ENCODE data around the gene P2RX5.

DNA sequence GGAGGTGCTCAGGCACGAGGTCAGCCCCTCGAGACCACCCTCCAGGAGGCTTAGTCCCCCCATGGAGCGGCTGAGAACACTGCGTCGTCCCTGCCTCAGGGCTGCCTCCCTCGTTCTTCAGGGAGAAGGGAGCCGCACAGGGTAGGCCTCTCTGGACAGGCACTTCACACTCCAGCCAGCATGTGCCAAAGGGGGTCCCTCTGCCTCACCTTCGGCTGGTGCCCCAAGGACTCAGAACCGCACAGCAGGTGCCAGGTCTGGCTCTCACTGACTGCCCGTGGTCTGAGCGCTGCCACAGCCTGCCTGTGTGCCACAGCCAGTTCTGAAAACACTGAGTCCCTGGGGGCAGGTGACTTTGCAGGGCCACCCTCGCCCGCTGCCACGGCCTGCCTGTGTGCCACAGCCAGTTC is 7.1 kb downstream of the P2RX5 start:
- TF ChIP-seq, protein P1, sequence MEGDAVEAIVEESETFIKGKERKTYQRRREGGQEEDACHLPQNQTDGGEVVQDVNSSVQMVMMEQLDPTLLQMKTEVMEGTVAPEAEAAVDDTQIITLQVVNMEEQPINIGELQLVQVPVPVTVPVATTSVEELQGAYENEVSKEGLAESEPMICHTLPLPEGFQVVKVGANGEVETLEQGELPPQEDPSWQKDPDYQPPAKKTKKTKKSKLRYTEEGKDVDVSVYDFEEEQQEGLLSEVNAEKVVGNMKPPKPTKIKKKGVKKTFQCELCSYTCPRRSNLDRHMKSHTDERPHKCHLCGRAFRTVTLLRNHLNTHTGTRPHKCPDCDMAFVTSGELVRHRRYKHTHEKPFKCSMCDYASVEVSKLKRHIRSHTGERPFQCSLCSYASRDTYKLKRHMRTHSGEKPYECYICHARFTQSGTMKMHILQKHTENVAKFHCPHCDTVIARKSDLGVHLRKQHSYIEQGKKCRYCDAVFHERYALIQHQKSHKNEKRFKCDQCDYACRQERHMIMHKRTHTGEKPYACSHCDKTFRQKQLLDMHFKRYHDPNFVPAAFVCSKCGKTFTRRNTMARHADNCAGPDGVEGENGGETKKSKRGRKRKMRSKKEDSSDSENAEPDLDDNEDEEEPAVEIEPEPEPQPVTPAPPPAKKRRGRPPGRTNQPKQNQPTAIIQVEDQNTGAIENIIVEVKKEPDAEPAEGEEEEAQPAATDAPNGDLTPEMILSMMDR (IDR thresholded peaks at IDR 0.05): no peak
- no peak for TF ChIP-seq POLR2A (IDR thresholded peaks at IDR 0.05)

Data from adrenal gland (tissue), 5 donors.